HL-60 (cell line): Measurements from ENCODE around the gene MSH2.

Experiments
- DNase-seq, 2 experiments: peaks; one replicate each; pipeline ENCODE4 v3.0.0-alpha.2; 2010 to 2020; ENCODE audit warnings: low read depth in 1 of 2, low spot score in 1 of 2
- H3K27ac ChIP-seq: fragments of 250-450 bp; sonication (Bioruptor Pico); replicated peaks from 2 replicates; pipeline ENCODE4 v1.5.1; 2020; ENCODE audit warnings: mild to moderate bottlenecking, moderate library complexity
- H3K27me3 ChIP-seq: fragments of 250-450 bp; sonication (Bioruptor Pico); 2 replicates; pipeline ENCODE4 v1.5.1; 2021; ENCODE audit warnings: mild to moderate bottlenecking, moderate library complexity; ENCODE audit not compliant: insufficient read depth, poor library complexity, severe bottlenecking
- H3K4me3 ChIP-seq: replicated peaks from 2 replicates; pipeline ENCODE4 v1.5.1; 2011; ENCODE audit warnings: mild to moderate bottlenecking, control low read depth, low read length; ENCODE audit not compliant: insufficient read depth
- GABPA ChIP-seq: IDR thresholded peaks from 2 replicates; pipeline ENCODE4 v1.6.1; 2012; ENCODE audit warnings: low read depth
- POLR2AphosphoS5 ChIP-seq: IDR thresholded peaks from 2 replicates; pipeline ENCODE4 v1.6.1; 2012; ENCODE audit warnings: low read depth
- REST ChIP-seq: IDR thresholded peaks from 2 replicates; pipeline ENCODE4 v1.6.1; 2012; ENCODE audit warnings: low read depth; ENCODE audit not compliant: insufficient replicate concordance
- SPI1 ChIP-seq: IDR thresholded peaks from 2 replicates; pipeline ENCODE4 v1.6.1; 2012; ENCODE audit warnings: low read depth, mild to moderate bottlenecking, borderline replicate concordance
- TF ChIP-seq, protein P1 (sequence below): IDR thresholded peaks from one replicate; pipeline ENCODE4 v1.5.1; 2011; ENCODE audit warnings: low read length, control low read depth, inconsistent platforms; ENCODE audit not compliant: insufficient read depth

MSH2 gene

GRCh38 chr2:47528455-47528854 is 125.5 kb downstream of the MSH2 start:
- H3K27ac ChIP-seq, result no peak overlapping the region
- H3K4me3 ChIP-seq, result no peak overlapping the region
- H3K27me3 ChIP-seq, result no peaks in the 10 kb centered on the region
- no peak for DNase-seq
- TF ChIP-seq, protein P1, sequence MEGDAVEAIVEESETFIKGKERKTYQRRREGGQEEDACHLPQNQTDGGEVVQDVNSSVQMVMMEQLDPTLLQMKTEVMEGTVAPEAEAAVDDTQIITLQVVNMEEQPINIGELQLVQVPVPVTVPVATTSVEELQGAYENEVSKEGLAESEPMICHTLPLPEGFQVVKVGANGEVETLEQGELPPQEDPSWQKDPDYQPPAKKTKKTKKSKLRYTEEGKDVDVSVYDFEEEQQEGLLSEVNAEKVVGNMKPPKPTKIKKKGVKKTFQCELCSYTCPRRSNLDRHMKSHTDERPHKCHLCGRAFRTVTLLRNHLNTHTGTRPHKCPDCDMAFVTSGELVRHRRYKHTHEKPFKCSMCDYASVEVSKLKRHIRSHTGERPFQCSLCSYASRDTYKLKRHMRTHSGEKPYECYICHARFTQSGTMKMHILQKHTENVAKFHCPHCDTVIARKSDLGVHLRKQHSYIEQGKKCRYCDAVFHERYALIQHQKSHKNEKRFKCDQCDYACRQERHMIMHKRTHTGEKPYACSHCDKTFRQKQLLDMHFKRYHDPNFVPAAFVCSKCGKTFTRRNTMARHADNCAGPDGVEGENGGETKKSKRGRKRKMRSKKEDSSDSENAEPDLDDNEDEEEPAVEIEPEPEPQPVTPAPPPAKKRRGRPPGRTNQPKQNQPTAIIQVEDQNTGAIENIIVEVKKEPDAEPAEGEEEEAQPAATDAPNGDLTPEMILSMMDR, result no peak
- TF ChIP-seq GABPA (no peak), SPI1 (no peak), REST (no peak), POLR2AphosphoS5 (no peak)

- no peak for DNase-seq
- H3K27ac ChIP-seq, result no peak overlapping the region
- H3K4me3 ChIP-seq, result no peak overlapping the region
- no peaks in the 10 kb centered on the region for H3K27me3 ChIP-seq
- TF ChIP-seq, protein P1, result no peak
These were observed 125.9 kb downstream of the MSH2 start for GRCh38 chr2:47528874-47529273.

DNA sequence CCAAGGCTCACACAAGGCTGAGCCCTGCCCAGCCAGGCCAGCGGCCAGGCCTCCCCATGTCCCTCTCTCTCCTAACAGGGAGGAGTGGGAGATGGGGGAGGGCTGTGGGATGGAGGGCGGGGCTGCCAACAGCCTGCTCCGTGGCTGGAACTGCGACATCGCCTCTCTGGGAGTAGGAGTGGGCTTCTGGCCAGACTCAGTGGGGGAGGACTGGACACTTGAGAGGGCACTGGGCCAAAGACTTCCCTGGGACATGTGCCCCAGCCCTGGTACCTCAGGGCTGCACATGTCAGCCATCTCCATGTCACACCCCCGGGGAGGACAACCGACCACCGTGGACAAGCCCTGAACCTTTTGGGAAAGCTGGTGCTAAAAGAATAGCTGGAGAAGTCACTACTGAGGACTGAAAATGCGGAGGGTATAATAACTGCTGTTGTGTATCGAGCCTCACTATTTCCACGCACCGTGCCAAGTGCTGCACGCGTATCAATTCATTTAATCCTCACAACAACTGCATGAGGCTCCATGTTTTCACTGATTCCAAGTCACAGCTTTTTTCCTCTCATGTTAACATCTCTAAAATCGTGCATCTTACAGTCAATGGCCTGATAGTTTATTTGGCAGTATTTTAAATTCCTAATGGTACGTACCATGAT is 127.3 kb downstream of the MSH2 start:
- no peak for TF ChIP-seq POLR2AphosphoS5
- no peak for TF ChIP-seq REST
- no peak for TF ChIP-seq GABPA
- no peak for TF ChIP-seq SPI1
- TF ChIP-seq, protein P1, result no peak
- H3K27ac ChIP-seq, result no peak overlapping the region
- DNase-seq, result no peak
- no peaks in the 10 kb centered on the region for H3K27me3 ChIP-seq
- no peak overlapping the region for H3K4me3 ChIP-seq
